Mesenchymal stem cell (in vitro differentiated cells and primary cell): Measurements from ENCODE around the gene PRCC.
A peak's percentile ranks its signal among the peaks of the same experiment; 100 is the strongest.

ENCODE experiments used
- DNase-seq: peaks from one replicate; pipeline ENCODE4 v3.0.0-alpha.2; 2013
- H2AFZ ChIP-seq: one replicate; pipeline ENCODE4 v1.6.1; 2013; ENCODE audit warnings: low read depth, mild to moderate bottlenecking, control low read depth, inconsistent platforms, low read length, moderate library complexity
- H2AK5ac ChIP-seq: 2 replicates; pipeline ENCODE4 v1.6.1; 2013; ENCODE audit warnings: low read length, moderate library complexity, mild to moderate bottlenecking, inconsistent platforms; ENCODE audit not compliant: severe bottlenecking
- H2BK120ac ChIP-seq: one replicate; pipeline ENCODE4 v1.6.1; 2013; ENCODE audit warnings: low read depth, mild to moderate bottlenecking, inconsistent platforms, low read length, moderate library complexity
- H2BK12ac ChIP-seq, 2 experiments: one replicate each; pipeline ENCODE4 v1.6.1; 2013; ENCODE audit warnings: inconsistent platforms in 2 of 2, low read length in 2 of 2, mild to moderate bottlenecking in 2 of 2, moderate library complexity in 2 of 2, control low read depth in 1 of 2
- H2BK15ac ChIP-seq: one replicate; pipeline ENCODE4 v1.6.1; 2013; ENCODE audit warnings: mild to moderate bottlenecking, low read depth, inconsistent platforms; ENCODE audit not compliant: poor library complexity, severe bottlenecking
- H2BK5ac ChIP-seq: 2 replicates; pipeline ENCODE4 v1.6.1; 2013; ENCODE audit warnings: low read depth, mild to moderate bottlenecking, low read length, control low read depth, inconsistent platforms; ENCODE audit not compliant: poor library complexity, severe bottlenecking
- H3K14ac ChIP-seq, 2 experiments: one replicate each; pipeline ENCODE4 v1.6.1; 2013; ENCODE audit warnings: inconsistent platforms in 2 of 2, low read length in 2 of 2, control low read depth in 1 of 2, mild to moderate bottlenecking in 1 of 2, moderate library complexity in 1 of 2
- H3K18ac ChIP-seq, 2 experiments: one replicate each; pipeline ENCODE4 v1.6.1; 2013; ENCODE audit warnings: inconsistent platforms in 2 of 2, low read length in 2 of 2, control low read depth in 1 of 2, low read depth in 1 of 2, mild to moderate bottlenecking in 1 of 2
- H3K23ac ChIP-seq, 2 experiments: one replicate each; pipeline ENCODE4 v1.6.1; 2013; ENCODE audit warnings: inconsistent platforms in 2 of 2, low read length in 2 of 2, mild to moderate bottlenecking in 2 of 2, moderate library complexity in 2 of 2, control low read depth in 1 of 2
- H3K27ac ChIP-seq: 2 replicates; pipeline ENCODE4 v1.5.1; 2013; ENCODE audit warnings: mild to moderate bottlenecking, moderate library complexity, low read length, control low read depth, inconsistent platforms; ENCODE audit not compliant: poor library complexity, severe bottlenecking
- H3K27me3 ChIP-seq, 2 experiments: 2 replicates each; pipeline versions ENCODE4 v1.6.1 to v1.7.0; 2013; ENCODE audit warnings: low read length in 2 of 2, mild to moderate bottlenecking in 2 of 2, moderate library complexity in 2 of 2, control low read depth in 1 of 2, inconsistent platforms in 1 of 2; ENCODE audit not compliant: control insufficient read depth in 1 of 2, insufficient read depth in 1 of 2
- H3K36me3 ChIP-seq, 2 experiments: 2 replicates each; pipeline versions ENCODE4 v1.6.1 to v1.7.0; 2013; ENCODE audit warnings: low read length in 2 of 2, control low read depth in 1 of 2, inconsistent platforms in 1 of 2, low read depth in 1 of 2, mild to moderate bottlenecking in 1 of 2; ENCODE audit not compliant: insufficient read depth in 2 of 2, control insufficient read depth in 1 of 2
- H3K4ac ChIP-seq, 2 experiments: one replicate each; pipeline ENCODE4 v1.6.1; 2013; ENCODE audit warnings: inconsistent platforms in 2 of 2, low read length in 2 of 2, mild to moderate bottlenecking in 2 of 2, moderate library complexity in 2 of 2, control low read depth in 1 of 2, low read depth in 1 of 2
- H3K4me1 ChIP-seq: 2 replicates; pipeline ENCODE4 v1.6.1; 2013; ENCODE audit warnings: low read depth, low read length, control low read depth; ENCODE audit not compliant: control insufficient read depth, insufficient read depth
- H3K4me2 ChIP-seq: 2 replicates; pipeline ENCODE4 v1.6.1; 2013; ENCODE audit warnings: low read length, mild to moderate bottlenecking, inconsistent platforms; ENCODE audit not compliant: poor library complexity, severe bottlenecking
- H3K4me3 ChIP-seq, 2 experiments: 2 replicates each; pipeline versions ENCODE4 v1.5.1 to v1.7.0; 2013; ENCODE audit warnings: low read length in 2 of 2, mild to moderate bottlenecking in 2 of 2, control low read depth in 1 of 2, low read depth in 1 of 2; ENCODE audit not compliant: insufficient read depth in 1 of 2
- H3K79me1 ChIP-seq: replicated peaks from 2 replicates; pipeline ENCODE4 v1.6.1; 2013; ENCODE audit warnings: mild to moderate bottlenecking, control low read depth, low read length, inconsistent platforms; ENCODE audit not compliant: poor library complexity, severe bottlenecking
- H3K9ac ChIP-seq: 2 replicates; pipeline ENCODE4 v1.7.0; 2013; ENCODE audit warnings: mild to moderate bottlenecking, low read length, moderate library complexity
- H3K9me3 ChIP-seq: 2 replicates; pipeline ENCODE4 v1.7.0; 2013; ENCODE audit warnings: mild to moderate bottlenecking, low read length; ENCODE audit not compliant: control insufficient read depth
- H4K8ac ChIP-seq: one replicate; pipeline ENCODE4 v1.6.1; 2013; ENCODE audit warnings: inconsistent platforms, mild to moderate bottlenecking, low read length, moderate library complexity
- H4K91ac ChIP-seq: one replicate; pipeline ENCODE4 v1.6.1; 2013; ENCODE audit warnings: mild to moderate bottlenecking, low read length, inconsistent platforms
- WGBS: methylation state at CpG from one replicate; pipeline ENCODE4 v1.1.7; 2013; ENCODE audit warnings: mixed read lengths; 5-methylcytosine and 5-hydroxymethylcytosine counted together

The PRCC gene

GRCh38 chr1:156775799-156776198 is 8.5 kb downstream of the PRCC start:
- no peak overlapping the region for H3K18ac ChIP-seq
- no peak overlapping the region for H2BK15ac ChIP-seq
- H3K4ac ChIP-seq, result no peak overlapping the region
- no peak overlapping the region for H3K27ac ChIP-seq
- no peak overlapping the region for H3K14ac ChIP-seq
- H4K8ac ChIP-seq, result no peak overlapping the region
- H3K9ac ChIP-seq, result no peak overlapping the region
- no peak overlapping the region for H3K23ac ChIP-seq
- no peak overlapping the region for H2AK5ac ChIP-seq
- no peak for DNase-seq
- H3K4me3 ChIP-seq, result no peak overlapping the region
- H2BK12ac ChIP-seq, result no peak overlapping the region
- WGBS, result 81% methylated on average over 4 of the region's 5 CpGs
- no peak overlapping the region for H3K4me2 ChIP-seq
- no peaks in the 10 kb centered on the region for H3K9me3 ChIP-seq
- no peaks in the 10 kb centered on the region for H3K27me3 ChIP-seq
- no peak overlapping the region for H2BK5ac ChIP-seq
- peaks cover 8% of the 10 kb centered on the region for H3K79me1 ChIP-seq
- H2BK120ac ChIP-seq, result no peak overlapping the region
- H3K4me1 ChIP-seq, result peaks cover 4% of the 10 kb centered on the region
- no peak overlapping the region for H2AFZ ChIP-seq
- H3K36me3 ChIP-seq, result peaks cover 6 to 28% of the 10 kb centered on the region in 2 experiments
- H4K91ac ChIP-seq, result no peak overlapping the region

- no peak overlapping the region for H2BK12ac ChIP-seq
- no peak for DNase-seq
- no peak overlapping the region for H2AFZ ChIP-seq
- H3K79me1 ChIP-seq, result peaks cover 6% of the 10 kb centered on the region
- H3K27ac ChIP-seq, result no peak overlapping the region
- no peak overlapping the region for H2AK5ac ChIP-seq
- no peak overlapping the region for H3K4ac ChIP-seq
- no peak overlapping the region for H2BK5ac ChIP-seq
- no peaks in the 10 kb centered on the region for H3K9me3 ChIP-seq
- H3K27me3 ChIP-seq, result no peaks in the 10 kb centered on the region
- H4K91ac ChIP-seq, result no peak overlapping the region
- no peak overlapping the region for H3K23ac ChIP-seq
- no peak overlapping the region for H3K18ac ChIP-seq
- H3K4me1 ChIP-seq, result peaks cover 5% of the 10 kb centered on the region
- no peak overlapping the region for H3K9ac ChIP-seq
- peaks cover 0 to 17% of the 10 kb centered on the region in 2 experiments for H3K36me3 ChIP-seq
- no peak overlapping the region for H3K4me2 ChIP-seq
- H2BK120ac ChIP-seq, result no peak overlapping the region
- H2BK15ac ChIP-seq, result peak overlapping the region; percentile 60
- H3K4me3 ChIP-seq, result no peak overlapping the region
- H3K14ac ChIP-seq, result no peak overlapping the region
- 78% methylated on average over 2 of the region's 4 CpGs for WGBS
- no peak overlapping the region for H4K8ac ChIP-seq
Measured at GRCh38 chr1:156776942-156777341, 9.6 kb downstream of the PRCC start.

DNA sequence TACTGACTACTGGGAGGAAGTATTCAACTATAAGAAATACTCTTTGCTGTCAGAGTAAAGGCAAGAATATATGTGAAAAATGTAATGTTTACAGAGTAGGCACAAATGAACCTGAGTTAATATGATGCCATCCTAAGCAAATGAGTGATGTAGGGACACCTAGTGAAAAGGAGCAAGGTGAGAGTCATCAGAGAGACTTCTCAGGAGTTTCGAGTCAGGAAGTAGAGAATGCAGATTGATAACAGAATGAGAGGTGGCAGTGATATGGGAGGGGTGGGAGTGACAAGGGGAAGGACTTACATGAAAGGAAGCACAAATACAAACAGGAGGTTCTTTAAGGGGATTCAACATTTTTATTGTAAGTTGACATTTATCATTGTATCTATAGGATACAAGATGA is 10.2 kb downstream of the PRCC start:
- no peak overlapping the region for H2BK15ac ChIP-seq
- no peak overlapping the region for H2BK120ac ChIP-seq
- H3K4ac ChIP-seq, result no peak overlapping the region
- no peak overlapping the region for H4K8ac ChIP-seq
- H3K27ac ChIP-seq, result no peak overlapping the region
- H3K9ac ChIP-seq, result no peak overlapping the region
- no peak overlapping the region for H2AK5ac ChIP-seq
- H2AFZ ChIP-seq, result no peak overlapping the region
- H3K23ac ChIP-seq, result no peak overlapping the region
- H3K27me3 ChIP-seq, result no peaks in the 10 kb centered on the region
- peaks cover 6% of the 10 kb centered on the region for H3K79me1 ChIP-seq
- no peak overlapping the region for H3K4me2 ChIP-seq
- 91% methylated on average over 1 of the region's 1 CpG for WGBS
- H3K9me3 ChIP-seq, result no peaks in the 10 kb centered on the region
- H3K4me1 ChIP-seq, result peaks cover 5% of the 10 kb centered on the region
- DNase-seq, result no peak
- H3K14ac ChIP-seq, result no peak overlapping the region
- H2BK5ac ChIP-seq, result no peak overlapping the region
- no peak overlapping the region for H4K91ac ChIP-seq
- H3K18ac ChIP-seq, result no peak overlapping the region
- H3K4me3 ChIP-seq, result no peak overlapping the region
- H3K36me3 ChIP-seq, result peaks cover 0 to 16% of the 10 kb centered on the region in 2 experiments
- no peak overlapping the region for H2BK12ac ChIP-seq

DNA sequence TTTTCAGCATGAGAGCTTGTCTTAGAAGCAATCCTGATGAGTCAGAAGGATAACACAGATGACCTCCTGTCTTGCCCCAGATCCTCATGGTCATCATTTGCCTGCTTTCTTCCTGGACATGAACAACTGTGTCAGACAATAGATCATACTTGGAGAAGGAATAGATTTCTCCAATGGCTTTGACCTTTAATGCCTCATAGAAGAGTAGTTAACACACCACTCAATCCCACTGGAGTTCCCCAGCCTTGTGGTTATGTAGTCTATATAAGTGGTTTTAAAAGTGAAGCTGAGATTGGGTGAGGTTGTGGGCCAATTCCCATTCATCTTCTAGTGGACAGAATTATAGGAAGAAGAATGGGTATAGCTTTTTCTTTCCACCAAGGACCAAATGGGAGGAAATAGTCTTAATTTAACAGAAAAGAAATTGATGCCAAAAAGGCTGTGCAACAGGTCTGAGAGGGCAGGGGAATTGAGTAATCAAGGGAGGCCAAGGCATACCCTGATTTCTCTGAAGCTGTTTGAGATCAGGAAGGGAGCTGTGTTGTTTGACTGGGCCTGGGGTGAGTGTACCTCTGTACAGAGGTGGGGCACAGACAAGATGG is 14.4 kb downstream of the PRCC start:
- Histone ChIP-seq H4K91ac (no peak overlapping the region), H2AFZ (no peak overlapping the region), H3K9me3 (no peaks in the 10 kb centered on the region), H3K4ac (no peak overlapping the region), H3K9ac (no peak overlapping the region), H2BK5ac (no peak overlapping the region), H3K14ac (no peak overlapping the region), H3K23ac (no peak overlapping the region), H3K4me3 (peak overlapping the region in 1 of 2 experiments; percentile 24), H3K18ac (no peak overlapping the region), H2BK15ac (no peak overlapping the region), H2AK5ac (no peak overlapping the region), H2BK12ac (no peak overlapping the region), H3K36me3 (peaks cover 24 to 35% of the 10 kb centered on the region in 2 experiments), H2BK120ac (no peak overlapping the region), H4K8ac (peak overlapping the region; percentile 23), H3K79me1 (peaks cover 22% of the 10 kb centered on the region), H3K4me1 (peaks cover 5% of the 10 kb centered on the region), H3K4me2 (no peak overlapping the region), H3K27ac (no peak overlapping the region), H3K27me3 (no peaks in the 10 kb centered on the region)
- peak; percentile 73 for DNase-seq
